Measurements from ENCODE around the gene OR11H6. TPM values are rescaled to one million over a fixed set of nuclear protein-coding genes. Genes with fewer than 3 reads are reported as not detected.
"Not testable (repeated sequence)": the region's sequence is repeated elsewhere in the genome, so short reads cannot be mapped to it uniquely, and the experiment has no call there.

OR11H6 gene, protein sequence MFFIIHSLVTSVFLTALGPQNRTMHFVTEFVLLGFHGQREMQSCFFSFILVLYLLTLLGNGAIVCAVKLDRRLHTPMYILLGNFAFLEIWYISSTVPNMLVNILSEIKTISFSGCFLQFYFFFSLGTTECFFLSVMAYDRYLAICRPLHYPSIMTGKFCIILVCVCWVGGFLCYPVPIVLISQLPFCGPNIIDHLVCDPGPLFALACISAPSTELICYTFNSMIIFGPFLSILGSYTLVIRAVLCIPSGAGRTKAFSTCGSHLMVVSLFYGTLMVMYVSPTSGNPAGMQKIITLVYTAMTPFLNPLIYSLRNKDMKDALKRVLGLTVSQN
- total RNA-seq, result not detected

DNA sequence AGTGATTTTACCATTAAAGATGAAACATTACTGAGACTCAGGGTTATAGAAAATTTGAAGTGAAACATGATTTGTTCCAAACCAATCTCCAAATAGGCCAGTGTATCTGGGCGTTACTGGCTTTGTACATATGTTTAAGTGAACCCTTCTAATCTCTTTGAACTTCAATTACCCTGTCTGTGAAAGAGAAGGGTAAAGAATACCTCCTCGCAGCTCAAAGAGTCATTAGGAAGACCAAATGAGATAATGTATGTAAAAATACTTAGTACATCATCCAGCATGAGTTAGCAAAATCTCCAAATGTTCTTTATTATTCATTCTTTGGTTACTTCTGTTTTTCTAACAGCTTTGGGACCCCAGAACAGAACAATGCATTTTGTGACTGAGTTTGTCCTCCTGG lies at the start of gene OR11H6:
Gene OR11H6, plus strand, starts transcription at position 301 of the 400 bp plus-strand sequence. Its CDS starts 0 bp downstream, at position 301.
- Histone ChIP-seq H3K9me3 (no peaks in the 10 kb centered on the region), H3K36me3 (no peaks in the 10 kb centered on the region), H3K4me1 (no peaks in the 10 kb centered on the region), H3K4me3 (no peak within 1 kb of the TSS), H3K27ac (no peak within 1 kb of the TSS), H3K27me3 (no peaks in the 10 kb centered on the region)
- TF ChIP-seq POLR2A (IDR thresholded peaks at IDR 0.05) (no peak), EP300 (IDR thresholded peaks at IDR 0.05) (no peak), POLR2AphosphoS5 (IDR thresholded peaks at IDR 0.05) (no peak)
- TF ChIP-seq, protein P1, sequence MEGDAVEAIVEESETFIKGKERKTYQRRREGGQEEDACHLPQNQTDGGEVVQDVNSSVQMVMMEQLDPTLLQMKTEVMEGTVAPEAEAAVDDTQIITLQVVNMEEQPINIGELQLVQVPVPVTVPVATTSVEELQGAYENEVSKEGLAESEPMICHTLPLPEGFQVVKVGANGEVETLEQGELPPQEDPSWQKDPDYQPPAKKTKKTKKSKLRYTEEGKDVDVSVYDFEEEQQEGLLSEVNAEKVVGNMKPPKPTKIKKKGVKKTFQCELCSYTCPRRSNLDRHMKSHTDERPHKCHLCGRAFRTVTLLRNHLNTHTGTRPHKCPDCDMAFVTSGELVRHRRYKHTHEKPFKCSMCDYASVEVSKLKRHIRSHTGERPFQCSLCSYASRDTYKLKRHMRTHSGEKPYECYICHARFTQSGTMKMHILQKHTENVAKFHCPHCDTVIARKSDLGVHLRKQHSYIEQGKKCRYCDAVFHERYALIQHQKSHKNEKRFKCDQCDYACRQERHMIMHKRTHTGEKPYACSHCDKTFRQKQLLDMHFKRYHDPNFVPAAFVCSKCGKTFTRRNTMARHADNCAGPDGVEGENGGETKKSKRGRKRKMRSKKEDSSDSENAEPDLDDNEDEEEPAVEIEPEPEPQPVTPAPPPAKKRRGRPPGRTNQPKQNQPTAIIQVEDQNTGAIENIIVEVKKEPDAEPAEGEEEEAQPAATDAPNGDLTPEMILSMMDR (IDR thresholded peaks at IDR 0.05), result no peak
- WGBS, result 24% methylated on average over 2 of the region's 2 CpGs
- no peak for DNase-seq (ENCODE audit: low spot score in 2 of 2)

DNA sequence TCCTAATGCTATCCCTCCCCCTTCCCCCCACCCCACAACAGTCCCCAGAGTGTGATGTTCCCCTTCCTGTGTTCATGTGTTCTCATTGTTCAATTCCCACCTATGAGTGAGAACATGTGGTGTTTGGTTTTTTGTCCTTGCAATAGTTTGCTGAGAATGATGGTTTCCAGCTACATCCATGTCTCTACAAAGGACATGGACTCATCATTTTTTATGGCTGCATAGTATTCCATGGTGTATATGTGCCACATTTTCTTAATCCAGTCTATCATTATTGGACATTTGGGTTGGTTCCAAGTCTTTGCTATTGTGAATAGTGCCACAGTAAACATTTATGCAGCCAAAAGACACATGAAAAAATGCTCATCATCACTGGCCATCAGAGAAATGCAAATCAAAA lies 49.3 kb upstream of the OR11H6 start:
- DNase-seq (ENCODE audit: low spot score in 2 of 2); H3K4me3 ChIP-seq; H3K9me3 ChIP-seq; H3K27me3 ChIP-seq; H3K27ac ChIP-seq; H3K4me1 ChIP-seq; H3K36me3 ChIP-seq: not testable (repeated sequence)

DNA sequence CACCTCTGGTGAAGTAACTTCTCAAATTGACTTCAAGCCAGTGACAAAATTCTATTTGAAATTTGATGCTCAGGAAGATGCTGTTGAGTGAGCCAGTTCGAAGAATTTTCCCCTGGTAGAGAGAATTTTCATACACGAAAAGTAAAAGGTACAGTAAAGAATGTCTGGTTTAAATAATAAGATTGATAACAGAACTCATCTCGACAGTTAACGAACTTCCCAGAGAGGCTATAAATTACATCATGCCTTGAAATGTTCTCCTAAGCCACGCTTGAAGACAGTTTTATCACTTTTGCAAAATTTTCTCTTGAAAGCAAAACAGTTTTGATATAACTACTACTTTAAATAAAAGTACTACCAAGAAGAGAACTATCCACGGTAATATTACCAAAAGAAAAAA lies 47.2 kb upstream of the OR11H6 start:
- Histone ChIP-seq H3K4me1 (no peaks in the 10 kb centered on the region), H3K27me3 (no peaks in the 10 kb centered on the region), H3K9me3 (no peaks in the 10 kb centered on the region), H3K27ac (no peak overlapping the region), H3K4me3 (no peak overlapping the region), H3K36me3 (no peaks in the 10 kb centered on the region)
- WGBS, result 62% methylated on average over 6 of the region's 6 CpGs
- DNase-seq (ENCODE audit: low spot score in 2 of 2), result no peak
- TF ChIP-seq POLR2A (IDR thresholded peaks at IDR 0.05), result no peak
- no peak for TF ChIP-seq POLR2AphosphoS5 (IDR thresholded peaks at IDR 0.05)
- TF ChIP-seq EP300 (IDR thresholded peaks at IDR 0.05), result no peak

DNA sequence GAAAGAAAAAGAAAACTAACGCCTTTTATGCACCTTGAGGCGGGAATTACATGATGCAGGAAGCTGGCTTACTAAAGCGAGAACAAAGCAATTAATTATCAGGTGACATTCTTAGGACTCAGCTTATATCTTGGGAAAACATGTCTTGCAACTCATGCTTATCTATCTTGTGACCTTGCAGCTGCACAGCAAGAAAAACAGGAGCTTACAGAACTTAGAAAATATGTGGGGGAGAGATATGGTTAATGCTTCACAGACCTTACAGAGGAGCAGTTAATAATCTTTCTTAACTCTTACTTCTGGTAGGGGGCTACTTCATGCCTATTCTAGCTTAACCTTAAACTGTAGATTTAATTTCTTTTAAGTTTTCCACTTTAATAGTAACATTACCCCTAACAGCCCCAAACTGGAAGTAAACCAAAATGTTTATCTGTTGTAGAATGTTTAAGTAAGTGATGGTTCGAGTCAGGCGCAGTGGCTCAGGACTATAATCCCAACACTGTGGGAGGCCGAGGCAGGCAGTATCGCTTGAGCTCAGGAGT lies 46.0 kb upstream of the OR11H6 start:
- H3K27ac ChIP-seq, result no peak overlapping the region
- WGBS, result 88% methylated on average over 7 of the region's 7 CpGs
- H3K36me3 ChIP-seq, result no peaks in the 10 kb centered on the region
- TF ChIP-seq EP300 (IDR thresholded peaks at IDR 0.05) (no peak), POLR2AphosphoS5 (IDR thresholded peaks at IDR 0.05) (no peak), POLR2A (IDR thresholded peaks at IDR 0.05) (no peak)
- TF ChIP-seq, protein P1 (IDR thresholded peaks at IDR 0.05), result no peak
- no peak for DNase-seq (ENCODE audit: low spot score in 2 of 2)
- no peaks in the 10 kb centered on the region for H3K27me3 ChIP-seq
- no peak overlapping the region for H3K4me3 ChIP-seq
- H3K9me3 ChIP-seq, result no peaks in the 10 kb centered on the region
- no peaks in the 10 kb centered on the region for H3K4me1 ChIP-seq

DNA sequence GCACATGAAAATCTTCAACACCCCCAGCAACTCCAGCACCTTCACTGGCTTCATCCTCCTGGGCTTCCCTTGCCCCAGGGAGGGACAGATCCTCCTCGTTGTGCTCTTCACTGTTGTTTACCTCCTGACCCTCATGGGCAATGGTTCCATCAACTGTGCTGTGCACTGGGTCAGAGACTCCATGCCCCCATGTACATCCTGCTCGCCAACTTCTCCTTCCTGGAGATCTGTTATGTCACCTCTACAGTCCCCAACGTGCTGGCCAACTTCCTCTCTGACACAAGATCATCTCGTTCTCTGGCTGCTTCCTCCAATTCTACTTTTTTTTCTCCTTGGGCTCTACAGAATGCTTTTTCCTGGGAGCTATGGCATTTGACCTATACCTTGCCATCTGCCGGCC lies 44.3 kb upstream of the OR11H6 start:
- TF ChIP-seq POLR2AphosphoS5 (IDR thresholded peaks at IDR 0.05), result no peak
- TF ChIP-seq POLR2A (IDR thresholded peaks at IDR 0.05), result no peak
- TF ChIP-seq EP300 (IDR thresholded peaks at IDR 0.05), result no peak
- TF ChIP-seq, protein P1 (IDR thresholded peaks at IDR 0.05), result no peak
- Histone ChIP-seq H3K27ac (no peak overlapping the region), H3K4me3 (no peak overlapping the region), H3K4me1 (no peaks in the 10 kb centered on the region), H3K9me3 (no peaks in the 10 kb centered on the region), H3K36me3 (no peaks in the 10 kb centered on the region), H3K27me3 (no peaks in the 10 kb centered on the region)
- 59% methylated on average over 5 of the region's 5 CpGs for WGBS
- no peak for DNase-seq (ENCODE audit: low spot score in 2 of 2)

DNA sequence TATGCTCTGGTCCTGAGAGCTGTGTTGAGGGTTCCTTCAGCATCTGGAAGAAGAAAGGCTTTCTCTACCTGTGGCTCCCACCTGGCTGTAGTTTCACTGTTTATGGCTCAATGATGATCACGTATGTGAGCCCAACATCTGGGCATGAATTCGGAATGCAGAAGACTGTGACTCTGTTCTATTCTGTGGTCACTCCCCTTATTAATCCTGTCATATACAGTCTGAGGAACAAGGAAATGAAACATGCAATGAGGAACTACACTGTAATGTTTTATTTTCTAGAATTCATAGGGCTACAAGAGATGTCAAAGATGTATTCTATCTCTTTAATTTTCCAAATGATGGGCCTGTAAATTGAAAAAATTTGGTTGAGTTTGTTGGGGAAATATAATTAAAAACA lies 43.6 kb upstream of the OR11H6 start:
- H3K27me3 ChIP-seq, result no peaks in the 10 kb centered on the region
- H3K4me1 ChIP-seq, result no peaks in the 10 kb centered on the region
- 85% methylated on average over 2 of the region's 2 CpGs for WGBS
- H3K36me3 ChIP-seq, result no peaks in the 10 kb centered on the region
- H3K4me3 ChIP-seq, result no peak overlapping the region
- H3K9me3 ChIP-seq, result no peaks in the 10 kb centered on the region
- no peak overlapping the region for H3K27ac ChIP-seq
- no peak for DNase-seq (ENCODE audit: low spot score in 2 of 2)
- TF ChIP-seq POLR2AphosphoS5 (IDR thresholded peaks at IDR 0.05) (no peak), POLR2A (IDR thresholded peaks at IDR 0.05) (no peak), EP300 (IDR thresholded peaks at IDR 0.05) (no peak)
- TF ChIP-seq, protein P1 (IDR thresholded peaks at IDR 0.05), result no peak
